ENCODE data around the gene FNDC1.

Gene FNDC1

DNA sequence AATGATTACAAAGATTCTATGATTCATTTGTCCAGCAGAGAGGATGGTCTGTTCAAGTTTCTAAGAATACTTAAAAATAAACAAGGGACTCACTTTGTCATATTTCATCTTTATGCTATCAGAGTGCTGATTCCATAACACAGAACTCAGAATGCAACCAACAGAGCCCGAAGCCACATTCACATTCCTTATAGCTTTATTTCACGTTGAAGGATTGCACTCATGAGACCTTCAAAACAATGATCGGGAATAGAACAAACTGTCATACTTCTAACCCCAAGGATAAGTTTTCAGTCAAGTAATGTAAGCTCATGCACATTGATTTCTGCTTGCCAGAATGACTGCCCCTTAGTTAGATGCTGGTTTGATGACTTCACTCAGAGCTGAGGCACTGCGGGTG is 25.2 kb downstream of the FNDC1 start:
- in situ Hi-C loops (cut with HindIII; ENCODE audit: low pct_ligation_motif_present, low pct_unique_long_range_greater_than_20kb, low sequenced_read_pairs) = no loop called here
- no peak for DNase-seq

DNA sequence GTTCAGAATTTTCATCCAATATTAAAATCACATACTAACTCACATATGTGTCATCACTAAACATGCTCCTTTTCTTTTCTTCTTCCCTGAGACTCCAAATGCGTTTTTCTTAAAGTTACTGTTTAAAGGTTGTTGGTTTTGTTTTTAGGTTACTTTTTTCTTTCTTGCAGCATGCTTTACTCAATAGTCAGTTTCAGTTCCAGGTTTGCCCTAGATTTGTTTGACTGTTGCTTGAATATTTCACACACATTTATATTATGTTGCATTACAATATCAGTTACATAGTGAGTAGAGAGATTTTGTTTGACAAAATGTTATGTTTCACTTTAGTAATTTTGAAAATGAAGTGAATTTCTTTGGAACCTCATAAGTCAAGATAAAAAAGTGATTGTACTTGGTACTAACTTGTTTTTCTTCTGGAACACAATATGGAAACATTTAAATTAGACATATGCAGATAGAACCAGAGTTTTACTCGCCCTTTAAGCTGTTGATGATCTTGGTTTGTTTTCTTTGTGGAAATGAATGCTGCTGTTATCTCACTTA is 27.3 kb downstream of the FNDC1 start:
- in situ Hi-C loops (cut with HindIII; ENCODE audit: low pct_ligation_motif_present, low pct_unique_long_range_greater_than_20kb, low sequenced_read_pairs) = no loop called here
- no peak for DNase-seq

DNA sequence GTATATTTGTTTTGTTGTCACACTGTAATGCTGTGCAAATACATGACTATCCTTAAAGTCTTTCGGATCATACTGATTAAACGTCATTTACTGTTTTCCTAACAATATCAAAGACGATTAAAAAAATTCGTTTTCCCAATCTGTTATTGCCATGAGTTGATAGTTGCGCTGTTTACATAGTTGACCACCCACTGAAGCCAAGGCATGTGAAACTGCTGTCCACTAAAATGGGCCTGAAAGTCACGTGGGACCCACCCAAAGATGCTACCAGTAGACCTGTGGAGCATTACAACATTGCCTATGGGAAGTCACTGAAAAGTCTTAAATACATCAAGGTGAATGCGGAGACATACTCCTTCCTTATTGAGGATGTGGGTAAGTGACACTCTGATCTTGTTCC is 28.1 kb downstream of the FNDC1 start:
- in situ Hi-C loops (cut with HindIII; ENCODE audit: low pct_ligation_motif_present, low pct_unique_long_range_greater_than_20kb, low sequenced_read_pairs) = no loop called here

DNA sequence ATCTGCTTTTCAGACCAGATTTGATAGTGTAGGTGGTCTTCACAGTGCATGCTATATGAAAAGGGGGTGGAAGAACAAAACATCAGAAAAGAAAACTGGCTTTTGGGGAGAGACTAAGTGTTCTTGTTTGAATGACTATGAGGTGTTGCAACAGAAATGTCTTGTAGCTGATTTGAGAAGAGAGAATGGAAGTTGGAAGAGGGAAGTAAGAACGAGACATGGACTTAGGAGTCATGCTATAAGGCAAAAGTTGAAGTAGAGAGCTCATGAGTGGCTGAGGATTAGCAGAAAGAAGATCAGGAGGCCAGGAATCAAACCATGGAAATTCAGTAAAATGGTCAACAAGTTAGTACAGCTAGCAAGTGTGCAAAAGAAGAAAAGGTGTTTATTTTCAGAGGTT is 32.1 kb downstream of the FNDC1 start:
- in situ Hi-C loops (cut with HindIII; ENCODE audit: low pct_ligation_motif_present, low pct_unique_long_range_greater_than_20kb, low sequenced_read_pairs) = no loop called here
- DNase-seq = no peak

More for the DNA sequence above, 28.1 kb downstream of the FNDC1 start:
- DNase-seq = no peak

DNA sequence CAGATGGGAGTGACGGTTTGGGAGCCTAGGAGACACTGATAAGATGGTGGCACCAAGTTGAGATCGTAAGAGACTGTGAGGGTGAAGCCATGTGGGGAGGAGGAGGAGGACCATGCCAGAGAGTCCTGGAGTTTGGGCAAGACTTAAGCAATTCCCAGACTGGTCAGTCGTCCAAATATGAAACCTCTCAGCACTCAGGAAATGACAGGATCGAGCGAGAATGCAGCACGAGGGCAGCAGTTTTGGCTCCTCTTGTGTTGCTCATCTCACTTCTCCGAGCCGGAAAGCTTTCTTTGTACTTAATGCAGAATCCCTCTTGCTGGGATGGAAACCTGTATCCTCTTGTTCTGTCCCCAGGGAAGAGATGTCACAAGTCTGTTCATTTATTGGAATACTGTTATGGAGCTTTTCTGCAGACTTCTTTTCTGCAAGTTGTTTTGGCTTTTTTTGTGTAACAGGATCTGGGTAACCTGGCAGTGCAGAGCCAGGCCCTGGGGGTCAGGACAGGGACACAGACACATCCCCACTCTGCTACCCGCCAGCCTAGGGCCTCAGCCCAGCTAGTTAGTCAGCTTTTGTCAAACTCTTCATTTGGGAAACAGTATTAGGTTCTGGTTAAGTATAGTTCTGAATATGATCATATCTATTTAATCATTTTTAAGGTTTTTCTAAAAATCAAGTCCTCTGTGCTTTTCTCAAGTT is 34.3 kb downstream of the FNDC1 start:
- no peak for DNase-seq
- in situ Hi-C loops (cut with HindIII; ENCODE audit: low pct_ligation_motif_present, low pct_unique_long_range_greater_than_20kb, low sequenced_read_pairs) = no loop called here

DNA sequence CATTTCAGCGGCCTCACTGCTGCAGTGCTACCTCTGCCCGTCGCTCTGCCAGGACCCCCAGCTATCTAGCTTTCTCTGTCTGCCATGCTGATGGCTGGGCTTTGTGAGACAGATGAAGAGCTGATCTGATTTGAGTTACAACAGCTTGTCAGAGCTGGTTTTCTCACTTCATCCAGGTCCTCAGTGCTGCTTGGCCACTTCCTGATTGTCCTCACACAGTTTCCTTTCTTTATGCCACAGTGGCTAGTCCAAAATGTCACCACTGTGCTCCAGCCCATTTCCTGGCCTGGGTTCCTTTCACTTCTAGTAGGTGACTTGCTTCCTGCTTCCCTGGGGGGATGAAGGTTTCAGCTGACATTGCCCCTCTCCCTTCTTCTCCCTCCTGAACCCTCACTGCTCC is 35.4 kb downstream of the FNDC1 start:
- in situ Hi-C loops (cut with HindIII; ENCODE audit: low pct_ligation_motif_present, low pct_unique_long_range_greater_than_20kb, low sequenced_read_pairs) = no loop called here
- no peak for DNase-seq

DNA sequence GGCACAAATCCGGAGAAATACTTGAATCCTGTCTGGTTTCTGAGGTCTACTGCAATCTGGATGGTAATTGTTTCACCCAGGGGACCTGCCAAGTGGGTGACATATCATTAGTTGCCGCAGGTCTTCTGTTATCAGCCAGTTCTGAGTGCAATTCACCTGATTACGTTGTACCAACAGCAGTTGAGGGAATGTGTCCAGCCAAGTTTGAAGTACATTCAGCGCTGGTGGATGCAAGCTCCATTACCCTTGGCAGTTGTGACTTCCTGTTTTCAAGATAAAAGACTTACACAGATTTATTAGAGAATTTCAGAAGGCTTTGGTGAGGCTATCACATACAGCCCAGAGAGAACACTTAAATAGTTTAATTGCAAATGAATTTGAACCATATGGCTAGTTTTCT is 42.8 kb downstream of the FNDC1 start:
- in situ Hi-C loops (cut with HindIII; ENCODE audit: low pct_ligation_motif_present, low pct_unique_long_range_greater_than_20kb, low sequenced_read_pairs) = no loop called here
- DNase-seq = no peak

DNA sequence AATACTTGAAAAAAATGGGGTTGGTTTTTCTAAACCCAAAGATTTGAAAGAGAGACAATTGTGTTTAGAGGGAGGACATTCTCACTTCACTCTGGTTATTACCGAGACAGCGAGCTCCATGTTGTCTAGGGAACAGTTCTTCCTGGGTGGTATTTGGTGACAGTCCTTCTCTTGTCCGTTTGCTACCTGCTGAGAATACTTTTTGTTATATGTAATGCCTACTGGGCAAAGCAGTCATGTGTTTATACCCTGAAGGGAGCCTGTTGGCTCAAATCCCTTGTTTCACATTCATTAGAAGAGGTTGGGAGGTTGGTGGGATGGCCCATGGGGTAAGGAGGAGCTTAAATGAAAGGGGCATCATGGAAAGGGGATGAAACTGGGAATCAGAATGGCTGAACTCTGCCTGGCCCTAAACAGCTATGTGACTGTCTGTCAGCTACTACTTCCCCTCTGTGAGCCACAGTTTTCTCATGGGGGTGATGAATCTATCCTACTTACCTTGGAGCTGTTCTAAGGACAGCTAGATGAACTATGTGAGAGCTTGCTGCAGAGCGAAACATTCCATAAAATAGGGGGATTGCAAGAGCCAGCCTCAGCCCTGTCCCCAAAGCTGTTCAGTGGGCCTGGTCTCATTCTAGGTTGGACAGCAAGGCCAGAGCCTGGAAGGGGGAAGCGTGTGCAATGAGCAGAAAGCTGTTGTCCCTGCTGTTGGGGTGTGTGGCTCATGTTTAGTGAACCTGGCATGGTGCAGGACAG is 43.5 kb downstream of the FNDC1 start:
- in situ Hi-C loops (cut with HindIII; ENCODE audit: low pct_ligation_motif_present, low pct_unique_long_range_greater_than_20kb, low sequenced_read_pairs) = no loop called here
- no peak for DNase-seq

DNA sequence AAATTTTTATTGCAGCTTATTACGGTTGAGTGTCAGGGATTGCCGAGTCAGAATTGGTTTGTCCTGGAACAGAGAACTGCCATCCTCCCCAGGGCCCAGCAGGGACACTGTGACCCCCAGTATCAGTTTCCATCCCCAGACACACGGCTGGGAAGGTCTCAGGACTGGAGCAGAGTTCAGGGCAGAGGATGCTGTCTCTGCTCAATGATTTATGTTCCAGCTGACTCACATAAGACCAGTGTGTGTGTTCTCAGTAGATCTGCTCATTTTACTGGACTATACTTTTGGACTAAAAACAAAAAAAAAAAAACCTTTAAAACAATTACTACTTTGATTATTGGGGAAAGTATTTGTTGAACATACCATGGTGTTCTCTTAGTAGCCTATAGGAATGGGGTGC is 44.2 kb downstream of the FNDC1 start:
- DNase-seq = no peak

DNA sequence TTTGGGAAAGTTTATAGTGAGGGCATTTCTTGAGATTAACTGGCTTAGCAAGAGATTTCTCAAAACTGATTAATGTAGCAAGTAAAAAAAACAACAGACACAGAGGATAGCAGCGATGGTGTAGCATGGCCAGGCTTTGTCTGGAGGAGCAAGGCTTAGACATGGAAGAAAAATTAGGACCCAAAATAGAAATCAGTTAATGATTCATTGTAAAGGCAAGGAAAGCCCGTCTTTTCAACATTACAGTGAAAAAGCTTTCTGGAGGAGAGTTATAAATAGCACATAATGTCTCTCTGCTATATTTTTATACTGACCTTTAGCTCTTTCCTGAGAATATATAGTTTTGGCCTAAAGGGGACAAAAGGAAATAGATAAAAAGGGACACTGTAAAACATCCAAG is 45.1 kb downstream of the FNDC1 start:
- in situ Hi-C loops (cut with HindIII; ENCODE audit: low pct_ligation_motif_present, low pct_unique_long_range_greater_than_20kb, low sequenced_read_pairs) = no loop called here
- no peak for DNase-seq

More for the DNA sequence above, 44.2 kb downstream of the FNDC1 start:
- in situ Hi-C loops (cut with HindIII; ENCODE audit: low pct_ligation_motif_present, low pct_unique_long_range_greater_than_20kb, low sequenced_read_pairs) = no loop called here

DNA sequence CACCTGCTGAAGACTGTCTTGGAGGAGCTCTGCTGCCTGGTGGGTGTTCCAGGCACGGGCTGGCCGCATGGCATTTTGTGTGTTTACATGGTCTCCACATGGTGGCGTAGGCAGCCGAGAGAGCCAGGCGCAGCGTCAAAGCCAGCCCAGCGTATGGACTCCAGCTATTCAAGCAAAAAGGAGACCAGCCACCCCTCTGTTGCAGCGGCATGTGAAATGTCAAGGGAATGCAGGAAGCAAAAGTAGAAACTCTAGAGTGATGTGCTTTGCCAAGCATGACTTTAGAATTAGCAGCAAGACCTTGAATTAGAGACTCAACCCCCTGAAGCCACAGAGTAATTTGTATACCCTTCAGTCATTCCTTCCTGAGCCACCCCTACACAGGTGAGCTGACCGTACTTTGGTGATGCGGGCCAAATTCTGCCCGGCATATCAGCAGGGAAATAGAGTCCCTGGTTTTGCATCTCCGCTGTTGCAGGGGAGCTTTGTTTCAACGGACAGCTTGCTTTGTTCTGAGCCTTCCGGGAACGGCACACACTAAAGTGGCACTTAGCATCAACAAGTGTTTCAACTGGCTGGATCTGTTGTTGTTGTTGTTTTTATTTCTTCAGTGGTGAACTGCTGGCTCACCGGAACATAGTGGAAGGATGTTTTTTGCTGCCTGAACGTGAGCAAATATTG is 48.5 kb downstream of the FNDC1 start:
- in situ Hi-C loops (cut with HindIII; ENCODE audit: low pct_ligation_motif_present, low pct_unique_long_range_greater_than_20kb, low sequenced_read_pairs) = no loop called here
- peak; percentile 8 for DNase-seq

DNA sequence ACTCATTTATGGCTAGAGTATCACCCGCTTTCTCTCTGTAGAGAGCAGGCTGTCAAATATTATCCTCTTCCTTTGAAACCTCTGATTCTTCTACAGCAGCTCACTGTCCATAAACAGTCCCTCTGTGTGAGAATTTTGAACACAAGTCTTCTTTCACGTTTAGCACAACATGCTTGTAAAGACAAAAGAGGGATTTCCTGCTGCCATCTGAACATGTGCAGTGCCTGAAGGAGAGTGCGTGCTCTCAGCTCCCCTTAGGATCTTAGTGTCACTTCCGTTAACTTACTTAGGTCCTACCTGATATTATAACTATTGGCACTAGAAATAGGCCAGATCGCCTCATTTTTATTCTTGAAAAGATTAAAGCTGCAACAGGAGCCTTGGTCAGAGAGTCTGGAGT is 50.9 kb downstream of the FNDC1 start:
- no peak for DNase-seq
- in situ Hi-C loops (cut with HindIII; ENCODE audit: low pct_ligation_motif_present, low pct_unique_long_range_greater_than_20kb, low sequenced_read_pairs) = no loop called here

DNA sequence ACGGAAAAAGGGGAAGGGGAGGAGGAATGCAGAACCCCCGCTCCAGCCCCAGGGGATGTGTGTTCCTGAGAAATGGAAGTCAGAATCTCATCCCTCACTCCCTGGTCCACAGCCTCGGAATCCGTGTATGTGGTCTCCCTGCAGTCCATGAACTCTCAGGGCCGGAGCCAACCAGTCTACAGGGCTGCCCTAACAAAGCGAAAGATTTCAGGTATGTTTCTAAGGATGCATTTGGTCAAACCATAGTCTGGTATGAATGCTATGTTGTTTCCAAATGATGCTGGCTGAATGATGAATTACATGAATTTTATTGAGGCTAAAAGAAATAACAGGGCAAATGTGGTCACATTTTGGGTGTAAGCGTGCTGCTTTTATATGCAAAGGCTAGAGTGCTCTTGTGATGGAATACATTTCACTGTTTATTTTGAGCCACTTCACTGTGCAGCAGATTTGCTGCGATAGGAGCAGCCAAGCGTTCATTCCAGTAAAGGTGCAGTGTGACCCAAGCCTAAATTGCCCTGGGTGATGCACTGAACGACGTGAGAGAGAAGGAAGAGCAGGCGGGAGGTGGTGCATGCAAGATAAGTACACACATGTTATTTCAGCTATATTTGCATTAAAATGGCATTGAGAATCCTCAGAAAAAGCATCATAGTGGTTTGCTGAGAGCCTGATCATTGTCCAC is 52.4 kb downstream of the FNDC1 start:
- DNase-seq = no peak
- in situ Hi-C loops (cut with HindIII; ENCODE audit: low pct_ligation_motif_present, low pct_unique_long_range_greater_than_20kb, low sequenced_read_pairs) = no loop called here

DNA sequence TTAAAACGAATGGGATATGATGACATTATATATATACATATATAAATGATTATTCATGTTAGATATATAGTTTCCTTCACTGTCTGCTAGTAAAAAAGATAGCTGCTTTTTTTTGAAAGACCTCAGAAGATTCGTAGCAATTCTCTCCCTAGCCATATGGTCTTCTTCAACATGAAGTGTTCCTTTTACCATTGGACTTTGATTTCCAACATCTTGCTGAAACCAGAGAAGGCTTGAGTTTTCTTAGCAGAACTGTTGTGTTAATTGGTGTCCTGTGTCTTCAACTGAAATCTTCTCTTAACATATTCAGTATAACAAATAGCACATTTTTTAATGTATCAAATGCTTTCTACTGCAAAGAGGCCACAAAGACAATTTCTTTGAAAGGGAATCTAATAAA is 55.3 kb downstream of the FNDC1 start:
- no peak for DNase-seq
- in situ Hi-C loops (cut with HindIII; ENCODE audit: low pct_ligation_motif_present, low pct_unique_long_range_greater_than_20kb, low sequenced_read_pairs) = no loop called here

DNA sequence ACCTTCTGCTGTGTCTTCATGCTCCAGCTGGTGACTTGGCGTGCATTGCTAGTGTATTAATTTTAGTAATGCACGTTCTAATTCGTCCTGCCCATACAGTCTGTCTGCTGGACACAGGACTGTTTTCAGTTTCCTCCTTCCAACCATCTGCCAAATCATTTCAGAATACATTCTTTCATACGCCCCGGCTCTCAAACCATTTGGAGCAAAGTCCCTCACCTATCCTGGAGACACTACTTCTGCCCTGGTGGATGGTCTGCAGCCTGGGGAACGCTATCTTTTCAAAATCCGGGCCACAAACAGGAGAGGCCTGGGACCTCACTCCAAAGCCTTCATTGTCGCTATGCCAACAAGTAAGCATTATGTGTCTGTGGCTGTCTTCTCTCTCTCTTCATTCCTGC is 60.5 kb downstream of the FNDC1 start:
- in situ Hi-C loops (cut with HindIII; ENCODE audit: low pct_ligation_motif_present, low pct_unique_long_range_greater_than_20kb, low sequenced_read_pairs) = no loop called here
- DNase-seq = no peak

DNA sequence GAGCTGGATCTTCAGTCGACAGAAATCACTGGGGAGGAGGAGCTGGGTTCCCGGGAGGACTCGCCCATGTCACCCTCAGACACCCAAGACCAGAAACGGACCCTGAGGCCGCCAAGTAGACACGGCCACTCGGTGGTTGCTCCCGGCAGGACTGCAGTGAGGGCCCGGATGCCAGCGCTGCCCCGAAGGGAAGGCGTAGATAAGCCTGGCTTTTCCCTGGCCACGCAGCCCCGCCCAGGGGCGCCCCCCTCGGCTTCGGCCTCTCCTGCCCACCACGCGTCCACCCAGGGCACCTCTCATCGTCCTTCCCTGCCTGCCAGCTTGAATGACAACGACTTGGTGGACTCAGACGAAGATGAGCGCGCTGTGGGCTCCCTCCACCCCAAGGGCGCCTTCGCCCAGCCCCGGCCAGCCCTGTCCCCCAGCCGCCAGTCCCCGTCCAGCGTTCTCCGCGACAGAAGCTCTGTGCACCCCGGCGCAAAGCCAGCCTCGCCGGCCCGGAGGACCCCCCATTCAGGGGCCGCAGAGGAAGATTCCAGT is 63.0 kb downstream of the FNDC1 start:
- DNase-seq = no peak
- in situ Hi-C loops (cut with HindIII; ENCODE audit: low pct_ligation_motif_present, low pct_unique_long_range_greater_than_20kb, low sequenced_read_pairs) = no loop called here

DNA sequence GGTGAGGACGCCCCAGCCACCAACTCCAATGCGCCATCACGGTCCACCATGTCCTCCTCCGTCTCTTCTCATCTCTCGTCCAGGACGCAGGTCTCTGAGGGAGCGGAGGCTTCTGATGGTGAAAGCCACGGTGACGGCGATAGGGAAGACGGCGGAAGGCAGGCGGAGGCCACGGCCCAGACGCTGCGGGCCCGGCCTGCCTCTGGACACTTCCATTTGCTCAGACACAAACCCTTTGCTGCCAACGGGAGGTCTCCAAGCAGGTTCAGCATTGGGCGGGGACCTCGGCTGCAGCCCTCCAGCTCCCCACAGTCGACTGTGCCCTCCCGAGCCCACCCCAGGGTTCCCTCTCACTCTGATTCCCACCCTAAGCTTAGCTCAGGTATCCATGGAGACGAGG is 63.6 kb downstream of the FNDC1 start:
- no peak for DNase-seq
- in situ Hi-C loops (cut with HindIII; ENCODE audit: low pct_ligation_motif_present, low pct_unique_long_range_greater_than_20kb, low sequenced_read_pairs) = no loop called here

DNA sequence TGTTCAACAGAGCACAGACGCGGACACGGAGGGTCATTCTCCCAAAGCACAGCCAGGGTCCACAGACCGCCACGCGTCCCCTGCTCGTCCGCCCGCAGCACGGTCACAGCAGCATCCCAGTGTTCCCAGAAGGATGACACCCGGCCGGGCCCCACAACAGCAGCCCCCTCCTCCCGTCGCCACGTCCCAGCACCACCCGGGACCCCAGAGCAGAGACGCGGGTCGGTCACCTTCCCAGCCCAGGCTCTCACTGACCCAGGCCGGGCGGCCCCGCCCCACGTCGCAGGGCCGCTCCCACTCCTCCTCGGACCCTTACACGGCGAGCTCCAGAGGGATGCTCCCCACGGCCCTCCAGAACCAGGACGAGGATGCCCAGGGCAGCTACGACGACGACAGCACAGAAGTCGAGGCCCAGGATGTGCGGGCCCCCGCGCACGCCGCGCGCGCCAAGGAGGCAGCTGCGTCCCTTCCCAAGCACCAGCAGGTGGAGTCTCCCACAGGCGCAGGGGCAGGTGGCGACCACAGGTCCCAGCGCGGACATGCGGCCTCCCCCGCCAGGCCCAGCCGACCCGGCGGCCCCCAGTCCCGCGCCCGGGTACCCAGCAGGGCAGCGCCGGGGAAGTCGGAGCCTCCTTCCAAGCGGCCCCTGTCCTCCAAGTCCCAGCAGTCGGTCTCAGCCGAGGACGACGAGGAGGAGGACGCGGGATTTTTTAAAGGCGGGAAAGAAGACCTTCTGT is 64.3 kb downstream of the FNDC1 start:
- in situ Hi-C loops (cut with HindIII; ENCODE audit: low pct_ligation_motif_present, low pct_unique_long_range_greater_than_20kb, low sequenced_read_pairs) = no loop called here
- no peak for DNase-seq

Measured in ACHN (cell line).